GM21825 (cell line): ENCODE results near the gene CDIP1.
"Not testable (repeated sequence)": the region's sequence is repeated elsewhere in the genome, so short reads cannot be mapped to it uniquely, and the experiment has no call there.

Experiments
- ATAC-seq: cut with Tn5 transposase; IDR thresholded peaks from one replicate; pipeline ENCODE4 v1.9.1; 2021; ENCODE audit warnings: mild to moderate bottlenecking, moderate library complexity; ENCODE audit not compliant: unreplicated experiment

The CDIP1 gene

DNA sequence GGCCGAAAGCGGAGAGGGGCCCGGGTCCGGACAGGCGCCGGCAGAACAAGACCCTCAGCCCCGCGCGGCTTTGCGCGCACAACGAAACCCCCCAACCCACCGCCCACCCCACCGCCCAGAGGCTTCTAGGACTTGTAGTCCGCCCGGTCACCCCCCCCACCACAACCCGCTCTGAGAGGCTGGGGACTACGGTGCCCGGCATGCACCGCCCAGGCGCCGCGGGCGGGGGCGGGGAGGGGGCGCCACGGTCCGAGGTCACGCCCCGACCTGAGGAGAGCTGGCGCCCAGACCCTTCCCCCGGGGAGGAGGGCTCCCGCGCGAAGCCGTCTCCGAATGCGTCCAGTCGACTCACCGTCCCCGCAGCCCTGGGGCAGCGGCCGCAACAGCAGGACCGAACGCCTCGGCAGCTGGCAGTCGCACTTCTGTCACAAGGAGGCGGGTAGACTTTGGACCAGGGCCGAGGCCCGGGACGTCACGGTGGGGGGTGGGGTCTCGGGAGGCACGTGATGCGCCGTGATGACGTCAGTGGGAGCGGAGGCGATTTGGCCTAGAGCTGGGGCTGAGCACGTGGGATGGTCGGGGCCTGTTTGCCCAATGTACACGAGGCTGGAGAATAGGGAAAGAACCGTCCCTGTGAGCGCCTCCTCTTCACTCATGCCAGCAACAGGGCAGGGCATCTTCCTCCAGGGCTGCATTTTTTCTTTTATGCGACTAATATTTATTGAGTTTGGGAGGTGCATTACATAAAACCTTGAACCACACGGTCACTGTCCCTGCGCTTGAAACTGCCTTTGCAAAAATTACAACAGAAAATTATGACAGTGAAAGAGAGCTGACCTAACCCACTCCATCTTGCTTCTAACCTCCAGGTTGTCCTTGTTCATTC is at the start of gene CDIP1:
CDIP1 (minus strand) TSS at position 424 of the 886 bp plus-strand sequence. CDS start 24,643 bp downstream, outside the sequence.
- ATAC-seq, result peak; percentile 76

DNA sequence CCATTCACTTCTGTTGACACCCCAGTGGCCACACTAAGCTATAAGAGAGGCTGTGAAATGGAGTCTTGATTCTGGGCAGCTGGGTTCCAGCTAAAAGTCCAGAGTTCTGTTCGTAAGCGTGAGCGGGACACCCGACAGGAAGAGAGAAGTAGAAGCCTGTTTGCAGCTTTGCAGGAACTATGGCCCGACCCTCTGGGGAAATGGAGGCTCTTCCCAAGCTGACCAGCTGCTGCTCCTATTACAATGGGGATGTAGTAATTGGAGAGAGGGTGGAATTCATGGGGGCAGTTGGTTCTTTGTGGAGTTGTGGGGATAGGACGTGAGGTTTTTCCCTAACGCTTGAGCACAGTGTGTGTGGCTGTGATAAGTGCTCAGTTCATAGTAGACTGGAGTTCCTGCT is 47.7 kb upstream of the CDIP1 start:
- no peak for ATAC-seq

DNA sequence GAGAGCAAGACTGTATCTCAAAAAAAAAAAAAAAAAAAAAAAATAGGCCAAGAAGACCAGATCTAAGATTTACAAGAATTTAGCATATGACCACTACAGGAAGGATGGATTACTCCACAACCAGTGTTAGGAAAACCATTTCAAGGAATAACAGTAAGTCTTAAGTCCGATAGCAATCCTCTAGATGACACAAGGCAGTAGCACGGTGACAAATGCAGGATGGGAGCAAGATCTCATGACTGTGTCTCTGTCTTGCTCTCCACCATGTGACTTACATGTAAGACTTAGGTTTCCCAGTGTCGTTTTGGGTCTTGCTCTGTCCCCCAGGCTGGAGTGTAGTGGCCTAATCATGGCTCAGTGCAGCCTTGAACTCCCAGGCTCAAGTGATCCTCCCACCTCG is 45.3 kb upstream of the CDIP1 start:
- ATAC-seq, result no peak

DNA sequence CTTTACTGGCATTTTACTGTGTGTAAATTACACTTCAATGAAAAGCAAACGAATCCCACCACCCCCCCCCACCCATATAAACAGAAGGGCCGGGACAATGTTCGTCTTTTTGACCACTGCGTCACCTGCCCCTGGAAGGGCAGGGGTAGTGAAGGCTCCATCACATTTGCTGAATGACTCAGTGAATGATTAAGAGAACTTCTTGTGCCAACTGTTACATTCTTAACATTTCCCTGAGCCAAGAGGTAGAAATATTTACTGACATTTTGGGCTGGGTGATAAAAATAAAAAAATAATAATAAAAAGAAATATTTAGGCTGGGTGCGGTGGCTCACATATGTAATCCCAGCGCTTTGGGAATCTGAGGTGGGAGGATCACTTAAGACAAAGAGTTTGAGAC is 41.7 kb upstream of the CDIP1 start:
- ATAC-seq, result no peak

DNA sequence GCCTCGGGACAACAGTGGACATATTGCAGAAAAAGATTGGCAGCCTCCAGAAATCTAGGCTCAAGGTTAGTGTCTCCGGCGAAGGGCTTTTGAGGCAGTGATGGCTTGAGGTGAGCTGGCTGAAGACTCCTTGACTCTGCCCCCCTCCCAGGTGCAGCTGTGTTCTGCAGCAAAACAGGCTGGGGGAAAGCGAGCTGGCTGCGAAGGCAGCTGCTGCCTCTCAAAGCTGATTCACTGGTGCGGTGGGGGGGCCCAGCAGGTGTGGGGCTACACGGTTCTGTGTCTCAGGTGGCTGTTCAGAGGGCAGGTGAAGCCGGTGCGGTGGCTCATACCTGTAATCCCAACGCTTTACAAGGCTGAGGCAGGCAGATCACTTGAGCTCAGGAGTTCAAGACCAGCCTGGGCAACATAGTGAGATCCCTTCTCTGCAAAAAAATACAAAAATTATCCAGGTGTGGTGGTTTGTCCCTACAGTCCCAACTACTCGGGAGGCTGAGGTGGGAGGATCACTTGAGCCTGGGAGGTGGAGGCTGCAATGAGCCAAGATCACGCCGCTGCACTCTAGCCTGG is 40.5 kb upstream of the CDIP1 start:
- no peak for ATAC-seq

DNA sequence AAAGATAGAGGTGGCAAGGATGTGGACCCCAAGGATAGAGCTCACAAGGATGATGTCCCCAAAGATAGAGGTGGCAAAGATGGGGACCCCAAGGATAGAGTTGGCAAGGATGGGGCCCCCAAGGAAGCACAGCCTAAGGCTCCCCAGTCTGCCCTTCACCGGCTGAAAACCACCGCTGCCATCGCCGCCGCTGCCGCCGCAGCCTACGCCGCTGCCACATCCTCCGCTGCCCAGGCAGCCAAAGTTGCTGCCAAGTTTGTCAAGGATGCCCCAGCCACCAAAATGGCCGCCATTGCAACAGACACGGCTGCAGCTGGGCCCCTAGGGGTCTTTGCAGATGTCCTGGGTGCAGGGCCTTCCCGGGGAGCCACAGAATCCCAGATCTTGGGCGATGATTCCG is 37.4 kb upstream of the CDIP1 start:
- no peak for ATAC-seq

DNA sequence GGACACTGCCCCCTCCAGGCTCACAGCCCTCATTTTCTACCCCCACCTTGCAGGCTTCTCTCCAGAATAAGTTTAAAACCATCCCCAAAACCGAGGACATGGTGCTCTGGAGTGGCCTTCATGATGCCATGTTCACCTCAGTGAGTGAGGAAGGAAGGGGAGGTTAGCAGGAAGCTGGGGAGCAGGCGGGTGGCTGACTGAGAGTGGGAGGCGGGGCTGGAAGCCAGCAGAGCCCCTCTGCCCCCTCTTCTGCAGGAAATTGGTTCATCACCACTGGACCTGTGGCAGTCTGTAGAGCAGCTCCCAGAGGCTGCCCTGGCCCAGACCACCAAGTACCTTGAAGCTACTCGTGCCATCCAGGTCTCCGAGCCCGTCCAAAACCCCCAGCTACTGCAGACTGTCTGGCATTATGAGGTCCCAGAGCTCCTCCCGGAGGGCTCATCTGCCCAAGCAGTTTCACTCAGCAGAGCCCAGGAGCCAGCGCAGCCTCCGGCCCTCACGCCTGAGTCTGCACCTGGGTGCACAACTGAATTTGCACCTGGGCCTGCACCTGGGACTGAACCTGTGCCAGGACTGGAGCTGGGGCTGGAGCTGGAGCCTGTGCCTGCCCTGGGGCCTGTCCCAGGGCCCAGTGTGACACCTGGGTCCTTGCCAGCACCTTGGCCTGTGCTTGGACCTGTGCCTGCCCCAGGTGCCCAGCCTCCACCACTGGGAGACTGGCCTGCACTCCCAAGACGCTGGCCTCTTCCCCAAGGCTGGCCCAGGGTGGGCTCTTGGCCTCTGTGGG is 36.5 kb upstream of the CDIP1 start:
- no peak for ATAC-seq

DNA sequence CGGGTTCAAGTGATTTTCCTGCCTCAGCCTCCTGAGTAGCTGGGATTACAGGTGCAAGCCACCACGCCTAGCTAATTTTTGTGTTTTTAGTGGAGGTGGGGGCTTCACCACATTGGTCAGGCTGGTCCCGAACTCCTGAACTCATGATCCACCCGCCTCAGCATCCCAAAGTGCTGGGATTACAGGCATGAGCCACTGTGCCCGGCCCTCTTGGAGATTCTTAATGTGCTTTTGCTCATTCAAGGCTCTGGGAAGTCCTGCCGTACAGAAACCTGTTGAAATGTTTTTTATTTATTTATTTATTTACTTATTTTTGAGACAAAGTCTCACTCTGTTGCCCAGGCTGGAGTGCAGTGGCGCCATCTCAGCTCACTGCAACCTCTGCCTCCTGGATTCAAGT is 35.4 kb upstream of the CDIP1 start:
- not testable (repeated sequence) for ATAC-seq

DNA sequence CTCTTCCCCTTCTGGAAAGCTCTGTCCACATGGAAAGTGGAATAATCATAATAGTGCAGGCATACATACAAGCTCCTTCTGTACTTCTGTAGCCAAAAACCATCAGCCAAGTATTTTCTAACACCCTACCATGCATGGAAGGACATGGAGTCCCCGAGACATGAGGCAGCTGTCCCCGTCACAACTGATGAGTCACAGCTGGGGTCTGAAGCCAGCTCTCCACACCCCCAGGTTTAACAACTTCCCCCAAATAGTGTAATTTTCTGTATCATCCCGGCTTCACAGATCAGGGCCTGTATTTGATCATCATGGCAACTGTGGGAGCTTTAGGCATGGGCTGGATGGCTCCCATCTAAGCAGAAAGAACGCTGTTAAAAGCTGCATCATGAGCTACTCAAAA is 34.1 kb upstream of the CDIP1 start:
- ATAC-seq, result no peak

DNA sequence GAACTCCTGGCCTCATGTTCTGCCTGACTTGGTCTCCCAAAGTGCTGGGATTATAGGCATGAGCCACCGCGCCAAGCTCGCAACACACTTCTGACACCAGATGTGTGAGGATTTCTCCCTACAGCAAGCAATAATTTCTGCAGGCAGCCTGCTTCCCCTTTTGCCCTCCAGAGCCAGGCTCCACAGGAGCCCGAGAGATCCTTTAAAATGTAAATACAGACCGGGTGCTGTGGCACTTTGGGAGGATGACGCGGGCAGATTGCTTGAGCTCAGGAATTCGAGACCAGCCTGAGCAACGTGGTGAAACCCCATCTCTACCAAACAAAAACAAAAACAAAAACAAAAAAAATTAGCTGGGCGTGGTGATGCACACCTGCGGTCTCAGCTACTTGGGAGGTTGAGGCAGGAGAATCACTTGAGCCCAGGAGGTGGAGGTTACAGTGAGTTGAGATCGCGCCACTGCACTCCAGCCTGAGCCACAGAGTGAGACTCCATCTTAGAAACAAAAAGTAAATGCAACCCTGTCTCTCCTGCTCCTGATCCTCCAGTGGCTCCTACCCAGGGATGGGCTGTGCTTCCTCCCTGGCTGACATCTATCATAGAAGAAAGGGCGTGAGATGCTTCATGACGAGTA is 32.2 kb upstream of the CDIP1 start:
- ATAC-seq, result no peak

DNA sequence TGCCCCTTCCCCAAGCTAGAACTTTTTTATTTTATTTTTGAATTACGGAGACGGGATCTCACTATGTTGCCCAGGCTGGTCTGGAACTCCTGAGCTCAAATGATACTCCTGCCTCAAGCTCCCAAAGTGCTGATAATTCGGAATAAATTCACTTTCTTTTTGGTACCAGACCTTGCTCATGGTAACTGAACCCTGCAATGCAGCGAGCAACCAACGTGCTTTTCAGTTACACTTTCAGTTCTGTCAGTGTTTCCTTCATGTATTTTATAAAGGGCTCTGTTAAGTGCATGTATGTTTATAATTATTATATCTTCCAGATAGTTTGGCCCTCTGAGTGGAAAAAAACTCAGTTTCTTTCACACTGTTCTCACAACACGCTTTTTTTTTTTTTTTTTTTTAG is 31.5 kb upstream of the CDIP1 start:
- ATAC-seq, result no peak

DNA sequence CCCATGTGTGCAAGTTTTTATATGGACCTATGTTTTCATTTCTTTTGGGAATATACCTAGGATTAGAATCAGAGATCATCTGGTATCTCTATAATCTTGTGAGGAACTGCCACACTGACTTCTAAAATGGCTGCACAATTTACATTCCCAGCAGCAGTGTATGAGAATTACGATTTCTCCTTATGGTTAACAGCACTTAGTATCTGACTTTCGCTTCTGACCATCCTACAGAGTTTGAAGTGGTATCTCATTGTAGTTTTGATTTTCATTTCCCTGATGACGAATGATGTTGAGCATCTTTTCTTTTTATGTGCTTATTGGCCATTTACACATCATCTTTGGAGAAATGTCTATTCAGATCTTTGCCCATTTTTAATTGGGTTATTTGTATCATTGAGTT is 27.6 kb upstream of the CDIP1 start:
- no peak for ATAC-seq

DNA sequence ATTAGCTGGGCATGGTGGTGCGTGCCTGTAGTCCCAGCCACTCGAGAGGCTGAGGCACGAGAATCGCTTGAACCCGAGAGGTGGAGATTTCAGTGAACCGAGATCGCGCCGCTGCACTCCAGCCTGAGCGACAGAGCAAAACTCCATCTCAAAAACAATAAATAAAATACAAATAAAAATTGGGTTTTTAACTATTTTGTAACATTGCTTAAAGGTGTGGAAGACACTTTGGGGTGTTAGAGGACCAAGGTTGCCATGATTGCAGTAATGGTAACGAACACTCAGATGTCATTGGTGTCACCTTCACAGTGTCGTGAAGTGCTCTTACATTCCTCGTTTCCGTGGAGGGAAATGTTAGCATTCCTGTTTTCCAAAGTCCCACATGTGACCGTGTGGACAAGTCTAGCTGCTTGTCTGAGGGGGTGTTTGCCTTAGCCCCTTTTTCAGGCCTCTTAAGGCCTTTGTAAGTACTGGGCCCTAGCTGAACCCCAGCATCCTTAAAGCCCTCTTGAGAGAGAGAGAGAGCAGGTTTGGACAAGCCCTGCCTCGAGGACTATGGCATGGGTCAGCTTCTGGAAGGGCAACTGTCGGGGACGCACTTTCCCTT is 26.2 kb upstream of the CDIP1 start:
- ATAC-seq, result no peak

DNA sequence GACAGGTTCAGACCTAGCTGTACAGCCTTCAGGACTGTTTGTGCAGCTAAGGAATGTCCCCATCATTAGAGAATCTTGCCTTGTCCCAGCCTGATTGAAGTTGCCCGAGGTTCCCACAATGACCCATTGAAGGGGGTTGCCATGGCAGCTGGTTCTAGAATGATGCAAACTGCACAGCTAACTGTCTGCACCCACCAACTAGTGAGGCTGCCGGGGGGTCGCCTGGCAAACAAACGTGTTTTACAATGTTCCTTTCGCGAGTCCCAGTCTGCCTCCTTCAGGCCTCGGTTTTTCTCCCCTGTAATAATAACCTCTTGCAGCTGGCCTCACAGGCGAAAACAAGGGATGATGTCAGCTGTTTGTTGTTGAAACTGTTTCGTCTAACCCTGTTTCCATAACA is 23.0 kb upstream of the CDIP1 start:
- ATAC-seq, result no peak

DNA sequence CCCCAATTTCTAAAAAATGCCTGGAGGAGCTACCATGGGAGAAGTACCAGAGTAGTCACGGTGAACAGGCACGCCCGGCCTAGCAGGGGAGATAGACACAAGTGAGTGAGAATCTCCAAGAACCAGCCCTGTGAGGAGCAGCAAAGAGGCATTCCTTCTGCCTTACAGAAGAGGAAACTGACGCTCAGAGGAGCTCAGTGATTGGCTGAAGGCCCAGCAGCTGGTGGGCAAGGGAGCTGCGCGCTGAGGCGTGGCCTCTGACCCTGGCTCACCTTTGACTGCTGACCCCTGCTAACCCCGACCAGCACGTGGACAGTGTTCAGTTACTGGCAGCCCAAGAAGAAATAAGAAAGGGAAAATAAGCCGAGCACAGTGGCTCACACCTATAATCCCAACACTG is 19.4 kb upstream of the CDIP1 start:
- ATAC-seq, result no peak

DNA sequence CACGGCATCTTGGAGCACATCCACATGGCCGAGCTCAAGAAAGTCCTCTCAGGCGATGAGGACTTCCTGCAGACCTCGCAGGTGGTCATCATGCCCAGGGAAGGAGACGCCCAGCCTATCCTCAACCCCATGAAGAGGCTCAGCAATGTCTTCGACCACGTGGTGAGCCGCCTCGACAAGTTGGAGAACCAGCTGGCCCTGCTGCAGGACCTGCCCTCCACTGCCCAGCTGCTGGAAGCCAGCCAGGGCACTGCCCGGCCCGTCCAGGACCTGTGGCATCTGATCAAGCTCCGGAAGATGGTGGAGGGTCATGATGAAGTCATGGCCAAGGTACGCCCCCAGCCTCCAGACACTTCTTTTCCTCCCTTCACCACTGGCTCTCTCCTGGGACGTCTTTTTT is 18.0 kb upstream of the CDIP1 start:
- no peak for ATAC-seq

DNA sequence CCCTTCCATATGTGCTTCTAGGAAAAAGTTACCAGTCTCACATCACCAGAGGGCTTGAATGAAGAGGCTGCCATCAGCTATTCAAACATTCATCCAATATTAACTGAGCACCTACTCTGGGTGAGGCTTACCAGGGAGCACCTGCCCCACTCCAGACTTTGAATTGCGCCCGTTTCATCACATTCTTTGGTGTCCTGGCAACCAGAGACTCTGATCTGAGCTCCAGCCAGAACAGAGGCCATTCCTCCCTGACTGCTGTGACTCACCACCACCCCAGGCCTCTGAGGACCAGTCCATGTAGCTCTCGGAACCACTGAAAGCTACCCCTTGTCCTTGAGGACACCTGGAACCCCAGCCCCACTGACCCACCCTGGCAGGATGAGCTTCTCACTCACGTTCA is 17.5 kb upstream of the CDIP1 start, which contains the start of gene C16orf96:
C16orf96 (plus strand) TSS at position 229 of the 400 bp plus-strand sequence; CDS start at position 379, 150 bp downstream.
- no peak for ATAC-seq

DNA sequence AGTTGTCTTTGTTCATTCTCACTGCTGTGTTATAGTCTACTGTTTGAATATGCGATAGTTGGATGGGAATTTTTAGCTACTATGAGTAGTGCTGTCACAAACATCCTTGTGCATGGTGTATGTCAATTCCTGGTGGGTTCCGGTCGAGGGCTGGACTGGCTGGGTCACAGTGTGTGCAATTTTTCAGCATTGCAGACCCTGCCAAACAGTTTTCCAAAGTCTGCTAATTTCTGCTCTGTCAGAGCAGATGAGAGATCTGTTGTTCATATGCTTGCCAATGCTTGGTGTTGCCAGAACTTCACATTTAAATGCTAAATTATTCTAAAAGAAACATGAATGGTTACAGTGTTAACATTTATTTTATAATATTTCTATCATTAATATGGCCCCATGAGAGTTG is 14.0 kb upstream of the CDIP1 start:
- ATAC-seq, result no peak

DNA sequence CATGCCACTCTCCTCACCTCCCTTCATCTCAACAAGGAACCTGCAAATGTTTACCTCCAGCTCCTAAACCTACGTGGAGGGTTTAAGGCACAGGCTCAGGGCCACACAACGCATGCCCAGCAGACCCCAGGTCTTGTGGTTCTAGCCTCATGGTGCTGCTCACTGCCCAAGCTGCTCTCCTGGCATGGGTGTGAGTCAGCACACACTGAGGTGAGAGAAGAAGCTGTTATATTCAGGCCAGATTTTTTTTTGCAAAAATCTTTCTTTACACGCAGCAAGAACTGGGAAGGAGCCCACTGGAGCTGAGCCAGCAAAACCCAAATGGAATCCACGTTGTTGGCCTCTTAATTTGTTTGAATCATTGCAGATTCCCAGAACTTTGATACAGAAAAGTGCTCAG is 12.0 kb upstream of the CDIP1 start:
- ATAC-seq, result no peak

DNA sequence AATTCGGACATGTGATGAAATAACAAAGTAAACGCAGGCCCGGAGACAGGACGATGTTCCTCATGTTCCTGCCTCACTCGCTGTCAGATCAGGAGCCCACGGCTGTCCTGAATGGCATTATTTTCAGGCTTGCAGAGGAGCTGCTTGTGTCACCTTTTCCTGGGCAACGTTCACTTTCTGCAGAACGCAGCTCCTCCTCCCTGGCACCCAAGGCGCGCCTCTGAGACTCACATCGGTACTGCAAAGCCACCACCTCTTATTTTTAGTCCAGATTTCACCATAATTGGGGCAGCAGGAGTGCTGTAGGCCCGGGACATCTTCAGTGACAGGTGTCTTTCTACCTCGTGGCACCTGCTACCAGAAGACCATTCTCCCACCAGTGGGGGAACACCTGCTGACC is 9.6 kb upstream of the CDIP1 start:
- no peak for ATAC-seq

DNA sequence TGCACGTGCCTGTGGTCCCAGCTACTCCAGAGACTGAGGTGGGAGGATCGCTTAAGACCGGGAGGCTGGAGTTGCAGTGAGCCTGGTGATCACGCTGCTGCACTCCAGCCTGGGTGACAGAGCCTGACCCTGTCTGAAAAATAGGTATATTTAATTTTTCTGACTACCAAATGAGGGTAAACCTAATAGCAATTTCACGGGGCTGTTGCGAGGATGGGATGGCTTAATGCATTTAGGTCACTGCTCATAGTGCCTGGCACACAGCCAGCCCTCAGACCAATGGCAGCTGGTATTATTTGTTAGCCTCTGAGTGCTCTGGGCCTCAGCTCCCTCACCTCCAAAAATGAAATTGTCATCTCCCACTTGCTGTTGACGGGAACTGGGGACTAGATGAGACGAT is 5.9 kb upstream of the CDIP1 start:
- ATAC-seq, result no peak
